HG02642 (cell line): ENCODE measurements around the gene PDIA3.
"Not testable (repeated sequence)": the region's sequence is repeated elsewhere in the genome, so short reads cannot be mapped to it uniquely, and the experiment has no call there.

ENCODE experiments used
- ATAC-seq: cut with Tn5 transposase; IDR thresholded peaks from one replicate; pipeline ENCODE4 v1.9.1; 2021; ENCODE audit warnings: mild to moderate bottlenecking; ENCODE audit not compliant: unreplicated experiment, poor library complexity

Gene PDIA3

DNA sequence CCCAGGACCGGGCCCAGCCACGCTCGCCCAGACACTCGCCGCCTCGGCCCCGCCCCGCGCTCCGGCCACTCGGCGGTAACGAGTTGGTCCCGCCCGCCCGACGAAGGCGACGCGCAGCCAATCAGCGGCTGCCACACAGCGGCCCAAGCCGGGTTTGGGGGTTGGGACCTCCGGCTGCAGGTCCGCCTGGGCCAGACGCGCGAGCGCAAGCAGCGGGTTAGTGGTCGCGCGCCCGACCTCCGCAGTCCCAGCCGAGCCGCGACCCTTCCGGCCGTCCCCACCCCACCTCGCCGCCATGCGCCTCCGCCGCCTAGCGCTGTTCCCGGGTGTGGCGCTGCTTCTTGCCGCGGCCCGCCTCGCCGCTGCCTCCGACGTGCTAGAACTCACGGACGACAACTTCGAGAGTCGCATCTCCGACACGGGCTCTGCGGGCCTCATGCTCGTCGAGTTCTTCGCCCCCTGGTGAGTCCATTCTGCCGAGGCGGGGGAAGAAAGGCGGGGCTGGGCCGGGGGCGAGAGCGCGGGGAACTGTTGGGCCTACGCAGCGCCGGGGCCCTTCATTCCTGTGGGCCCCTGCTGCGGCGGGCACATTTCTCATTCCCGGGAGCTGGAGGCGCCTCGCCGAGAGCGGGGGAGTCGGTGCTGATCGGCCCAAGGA is at the start of gene PDIA3:
PDIA3 (plus strand) TSS at position 194 of the 658 bp plus-strand sequence; CDS start at position 296, 102 bp downstream.
- peak; percentile 84 for ATAC-seq

DNA sequence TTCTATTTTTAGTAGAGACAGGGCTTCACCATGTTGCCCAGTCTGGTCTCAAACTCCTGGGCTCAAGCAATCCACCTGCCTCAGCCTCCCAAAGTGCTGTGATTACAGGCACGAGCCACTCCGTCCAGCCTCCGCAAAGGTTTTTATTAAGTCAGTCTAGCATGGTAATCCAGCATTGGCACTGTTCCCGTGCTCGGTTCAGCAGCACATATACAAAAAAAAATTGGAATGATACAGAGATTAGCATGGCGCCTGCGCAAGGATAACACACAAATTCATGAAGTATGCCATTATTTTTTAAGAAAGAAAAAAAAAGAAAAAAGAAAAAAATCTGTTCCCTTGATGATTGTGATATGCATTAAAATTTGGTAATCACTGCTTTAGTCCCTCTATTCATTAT is 44.1 kb upstream of the PDIA3 start:
- ATAC-seq = no peak

DNA sequence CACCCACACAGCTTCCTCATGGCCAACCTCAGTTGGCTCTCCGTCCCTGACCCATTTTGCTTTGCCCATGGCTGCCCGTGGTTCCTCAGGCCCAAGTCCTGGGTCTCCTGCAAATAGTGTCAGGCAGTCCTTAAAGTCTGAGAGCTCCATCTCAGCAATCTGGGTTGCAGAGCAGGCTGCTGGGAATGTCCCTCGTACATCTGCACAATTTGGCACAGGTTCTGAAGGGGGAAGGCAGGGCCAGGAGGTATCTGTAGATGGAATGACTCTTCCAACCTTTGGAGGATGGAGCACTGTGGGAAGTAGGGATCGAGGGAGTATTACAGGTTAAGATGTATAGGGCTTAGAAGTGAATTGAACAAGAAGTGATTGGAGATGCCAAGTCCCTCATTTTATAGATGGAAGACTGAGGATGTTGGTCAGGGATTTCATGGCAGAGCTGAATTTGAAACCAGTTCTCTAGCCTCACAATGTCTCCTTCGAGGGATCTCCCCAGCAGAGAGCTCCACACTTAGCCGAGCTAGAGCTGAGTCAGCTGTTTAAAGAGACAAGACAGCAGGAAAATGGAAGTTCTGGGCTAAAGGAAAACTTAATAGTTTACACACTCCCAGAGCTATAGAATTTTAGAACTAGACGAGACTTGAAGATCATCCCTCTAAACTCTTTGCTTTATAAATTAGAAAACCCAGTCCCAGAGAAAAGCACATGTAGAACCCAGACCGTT is 43.4 kb upstream of the PDIA3 start:
- no peak for ATAC-seq

DNA sequence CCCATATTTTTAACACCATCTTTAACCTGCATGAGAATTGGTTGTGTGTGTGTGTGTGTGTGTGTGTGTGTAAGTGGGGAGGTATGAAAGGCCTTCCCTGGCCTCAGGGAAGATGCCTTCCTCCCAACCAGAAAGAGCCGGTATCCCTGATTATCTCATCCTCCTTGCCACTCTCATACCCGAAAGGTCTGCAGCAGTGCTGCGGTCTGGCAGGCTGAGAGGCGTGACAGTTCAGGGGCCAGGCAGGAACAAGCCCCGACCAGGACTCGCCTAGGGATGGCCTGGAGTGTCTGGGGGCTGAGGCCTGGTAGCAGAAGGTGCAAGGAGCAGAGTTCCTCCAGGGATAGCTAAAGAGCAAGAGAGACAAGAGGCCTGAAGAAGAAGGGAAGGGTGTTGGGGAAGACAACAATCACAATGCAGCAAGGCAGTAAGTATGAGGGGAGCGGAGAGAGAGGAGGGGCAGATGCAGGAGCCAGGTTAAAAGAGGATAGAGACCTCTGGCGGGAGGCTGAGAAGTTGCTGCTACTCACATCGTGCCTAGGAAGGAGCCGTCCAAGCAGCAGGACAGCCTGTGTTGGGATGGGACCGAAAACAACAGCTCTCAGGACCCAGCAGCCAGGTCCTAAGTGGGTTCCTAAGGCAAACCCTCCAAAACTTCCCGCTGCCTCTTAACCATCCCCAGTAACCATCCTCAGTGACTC is 35.7 kb upstream of the PDIA3 start:
- ATAC-seq = not testable (repeated sequence)

DNA sequence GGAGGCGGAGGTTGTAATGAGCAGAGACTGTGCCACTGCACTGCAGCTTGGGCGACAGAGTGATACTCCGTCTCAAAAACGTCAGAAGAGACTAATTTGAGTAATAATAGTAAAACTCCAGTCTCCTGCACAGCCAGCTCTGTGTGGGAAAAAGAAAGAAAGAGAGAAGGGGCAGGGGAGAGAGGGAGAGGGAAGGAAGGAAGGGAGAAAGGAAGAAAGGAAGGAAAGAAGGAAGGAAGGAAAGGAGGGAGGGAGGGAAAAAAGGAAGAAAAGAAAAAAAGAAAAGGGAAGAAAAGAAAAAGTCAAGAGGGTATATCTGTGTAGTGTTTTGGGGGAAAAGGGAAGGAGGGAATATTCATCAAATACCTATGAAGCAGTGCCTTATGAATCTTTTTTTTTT is 23.1 kb upstream of the PDIA3 start:
- ATAC-seq = no peak

DNA sequence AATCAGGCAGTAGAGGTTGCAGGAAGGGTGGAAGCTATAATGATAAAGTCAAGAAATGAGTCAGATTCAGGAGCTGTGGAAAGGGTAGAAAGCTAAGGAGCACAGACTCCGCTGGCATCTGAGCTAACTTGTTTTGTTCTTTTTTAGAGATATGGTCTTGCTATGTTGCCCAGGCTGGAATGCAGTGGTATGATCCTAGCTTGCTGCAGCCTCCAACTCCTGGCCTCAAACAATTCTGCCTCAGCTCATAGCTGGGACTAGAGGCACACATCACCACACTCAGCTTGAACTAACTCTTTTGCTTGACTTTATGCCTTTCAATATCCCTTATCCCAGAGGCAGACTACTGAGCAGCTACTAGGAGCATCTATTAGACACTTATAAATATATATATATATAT is 19.9 kb upstream of the PDIA3 start:
- ATAC-seq = not testable (repeated sequence)

DNA sequence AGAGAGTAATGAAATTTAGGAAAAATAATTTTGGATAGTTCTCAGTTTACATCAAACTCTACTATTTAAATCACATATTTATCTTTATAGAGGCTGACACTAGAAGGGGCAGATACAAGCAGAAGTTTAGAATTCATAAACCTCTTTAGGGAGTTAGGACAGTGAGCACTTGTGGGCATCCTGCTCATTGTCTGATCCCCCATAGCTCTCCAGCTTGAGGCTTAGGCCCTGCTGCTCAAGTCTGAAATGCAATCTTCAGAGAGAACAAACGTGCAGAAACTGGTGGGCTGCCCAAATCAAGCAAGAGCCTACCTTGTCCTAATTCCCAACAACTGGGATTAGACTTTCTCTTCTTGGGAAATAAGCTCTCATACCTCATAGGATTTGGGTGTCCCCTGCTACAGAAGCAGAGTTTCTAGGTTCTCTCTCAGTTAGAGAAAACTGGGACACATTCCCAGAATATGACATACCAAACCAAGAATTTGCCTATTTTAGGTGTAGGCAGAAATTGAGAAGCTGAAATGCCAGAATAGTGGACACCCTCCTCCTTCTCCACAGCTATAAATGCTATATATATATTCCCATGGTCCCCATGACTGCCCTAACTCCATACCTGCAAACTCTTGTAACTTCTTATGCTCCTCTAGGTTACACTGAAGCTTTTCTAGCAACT is 18.0 kb upstream of the PDIA3 start:
- not testable (repeated sequence) for ATAC-seq

DNA sequence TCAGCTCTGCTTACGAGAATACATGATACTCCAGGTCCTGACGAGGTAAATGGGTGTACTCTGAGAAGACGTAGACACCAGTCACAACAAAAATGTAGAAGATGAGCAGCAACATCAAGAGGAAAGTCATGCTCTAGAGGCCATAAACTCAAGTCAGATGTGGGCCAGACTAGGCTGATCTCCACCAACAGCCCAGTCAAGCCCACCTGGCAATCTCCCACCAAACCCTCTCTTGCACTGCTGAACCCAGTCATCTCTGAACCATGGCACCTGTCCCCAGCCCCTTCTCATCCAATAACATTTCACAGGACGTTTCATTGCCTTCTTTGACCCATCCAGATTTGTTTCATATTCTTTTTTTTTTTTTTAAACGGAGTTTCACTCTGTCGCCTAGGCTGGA is 10.8 kb upstream of the PDIA3 start:
- peak; percentile 56 for ATAC-seq

DNA sequence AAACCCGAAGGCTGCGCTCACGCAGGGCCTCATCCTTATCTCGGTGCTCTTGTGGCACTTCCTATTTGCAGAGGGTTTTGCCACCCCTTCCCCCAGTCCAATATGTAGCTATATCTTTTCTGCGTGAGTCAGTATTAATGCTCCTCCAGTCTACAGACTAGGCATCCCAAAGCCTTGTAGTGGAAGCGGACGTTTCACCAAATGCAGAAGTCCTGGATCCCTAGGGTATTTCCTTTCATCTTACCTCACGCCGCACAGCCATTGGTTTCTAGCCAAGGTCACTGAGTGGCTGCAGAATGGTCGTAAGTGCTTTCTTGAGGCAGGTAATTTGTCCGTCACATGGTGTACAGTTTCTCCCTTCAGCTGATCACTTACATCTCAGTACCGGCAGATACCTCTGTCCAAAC is 668 bp downstream of the PDIA3 start:
- ATAC-seq = peak; percentile 18

DNA sequence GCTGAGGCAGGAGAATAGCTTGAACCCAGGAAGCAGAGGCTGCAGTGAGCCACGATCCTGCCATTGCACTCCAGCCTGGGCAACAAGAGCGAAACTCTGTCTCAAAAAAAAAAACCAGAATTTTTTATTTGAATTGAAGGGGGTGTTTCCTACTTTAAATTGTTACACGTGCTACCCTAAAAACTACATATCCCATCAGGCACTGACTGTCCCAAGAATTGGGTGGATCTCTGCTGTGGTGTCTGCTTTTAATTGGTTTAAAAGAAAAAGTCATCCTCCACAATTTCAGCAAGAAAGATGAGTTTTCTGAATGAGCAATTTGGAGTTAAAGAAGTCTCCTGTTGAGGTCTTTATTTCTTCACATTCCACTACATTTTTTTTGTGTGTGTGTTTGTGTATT is 2.1 kb downstream of the PDIA3 start:
- no peak for ATAC-seq

DNA sequence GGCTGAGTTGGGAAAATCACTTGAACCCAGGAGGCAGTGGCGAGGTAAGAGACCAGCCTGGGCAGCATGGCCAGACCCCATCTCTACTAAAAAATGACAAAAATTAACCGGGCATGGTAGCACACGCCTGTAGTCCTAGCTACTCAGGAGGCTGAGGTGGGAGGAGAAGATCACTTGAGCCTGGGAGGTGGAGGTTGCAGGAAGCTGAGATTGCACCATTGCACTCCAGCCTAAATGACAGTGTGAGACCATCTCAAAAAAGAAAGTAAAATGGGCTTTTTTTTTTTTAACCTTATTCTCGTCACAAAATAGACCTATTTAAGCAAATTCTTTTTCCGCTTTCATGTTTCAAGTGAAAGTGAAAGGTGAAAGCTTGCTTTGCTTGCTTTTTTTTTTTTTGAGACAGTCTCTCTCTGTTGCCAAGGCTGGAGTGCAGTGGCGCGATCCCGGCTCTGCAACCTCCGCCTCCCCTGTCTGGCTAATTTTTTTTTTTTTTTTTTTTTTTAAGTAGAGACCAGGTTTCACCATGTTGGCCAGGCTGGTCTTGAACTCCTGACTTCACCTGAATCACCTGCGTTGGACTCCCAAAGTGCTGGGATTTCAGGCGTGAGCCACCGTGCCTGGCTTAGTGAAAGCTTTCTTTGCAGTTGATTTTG is 3.6 kb downstream of the PDIA3 start:
- ATAC-seq = no peak

DNA sequence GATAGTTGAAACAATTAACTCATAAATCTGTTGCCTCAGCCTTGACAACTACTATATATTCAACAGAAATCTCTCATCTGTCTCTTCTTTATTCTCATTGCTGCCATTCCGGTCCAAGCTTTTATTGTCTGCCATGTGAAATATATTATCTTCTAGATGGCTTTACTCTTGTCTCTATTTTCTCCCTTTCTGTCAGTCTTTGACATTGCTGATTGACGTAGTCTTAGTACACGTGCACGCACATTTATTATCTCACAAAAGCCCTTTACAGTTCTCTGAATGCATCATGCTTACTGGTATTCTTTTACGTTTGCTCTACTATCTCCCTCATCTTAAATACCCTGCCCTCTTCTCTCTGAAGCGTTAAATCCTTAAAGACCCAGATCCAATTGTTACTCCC is 5.6 kb downstream of the PDIA3 start:
- ATAC-seq = no peak

DNA sequence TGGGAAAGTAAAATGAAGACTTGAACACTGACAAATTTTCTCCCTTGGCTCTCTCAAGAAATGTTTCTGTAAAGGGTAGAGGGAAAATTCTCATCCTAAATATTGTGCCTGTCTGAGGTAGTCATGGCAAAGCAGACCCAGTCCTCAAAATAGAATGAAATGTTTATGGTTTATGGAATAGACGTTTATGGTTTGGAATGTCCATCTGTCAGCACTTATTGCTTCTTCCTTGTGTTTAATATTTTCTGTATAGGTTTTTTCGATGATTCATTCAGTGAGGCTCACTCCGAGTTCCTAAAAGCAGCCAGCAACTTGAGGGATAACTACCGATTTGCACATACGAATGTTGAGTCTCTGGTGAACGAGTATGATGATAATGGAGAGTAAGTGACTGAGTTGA is 16.6 kb downstream of the PDIA3 start:
- no peak for ATAC-seq

DNA sequence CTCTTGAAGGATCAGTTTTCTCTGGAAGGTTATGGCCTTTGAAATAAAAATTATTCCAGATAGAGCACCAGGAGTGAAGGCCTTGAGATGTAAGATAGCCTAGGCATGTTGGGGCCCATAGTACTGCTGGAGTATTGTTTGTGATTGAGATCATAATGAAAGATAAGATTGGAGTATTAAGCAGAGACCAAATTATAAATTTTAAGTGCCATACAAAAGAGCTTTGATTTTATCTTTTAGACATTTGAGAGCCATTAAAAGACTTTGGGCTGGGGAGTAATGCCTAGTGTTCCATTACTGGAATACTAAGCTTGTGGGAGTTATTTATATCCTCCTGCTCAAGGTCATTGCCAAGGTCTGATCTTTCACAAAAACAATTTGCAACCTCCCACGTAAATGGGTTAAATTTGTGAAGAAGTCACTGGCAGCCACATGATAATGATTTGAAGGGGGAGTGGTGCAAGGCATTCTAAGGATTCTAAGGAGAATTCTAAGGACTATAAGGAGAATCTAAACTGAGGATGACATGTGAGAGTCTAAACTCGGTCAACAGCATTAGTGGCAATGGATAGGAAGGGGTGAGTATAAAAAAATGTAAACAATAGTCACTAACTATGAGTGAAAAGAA is 17.7 kb downstream of the PDIA3 start:
- ATAC-seq = no peak

DNA sequence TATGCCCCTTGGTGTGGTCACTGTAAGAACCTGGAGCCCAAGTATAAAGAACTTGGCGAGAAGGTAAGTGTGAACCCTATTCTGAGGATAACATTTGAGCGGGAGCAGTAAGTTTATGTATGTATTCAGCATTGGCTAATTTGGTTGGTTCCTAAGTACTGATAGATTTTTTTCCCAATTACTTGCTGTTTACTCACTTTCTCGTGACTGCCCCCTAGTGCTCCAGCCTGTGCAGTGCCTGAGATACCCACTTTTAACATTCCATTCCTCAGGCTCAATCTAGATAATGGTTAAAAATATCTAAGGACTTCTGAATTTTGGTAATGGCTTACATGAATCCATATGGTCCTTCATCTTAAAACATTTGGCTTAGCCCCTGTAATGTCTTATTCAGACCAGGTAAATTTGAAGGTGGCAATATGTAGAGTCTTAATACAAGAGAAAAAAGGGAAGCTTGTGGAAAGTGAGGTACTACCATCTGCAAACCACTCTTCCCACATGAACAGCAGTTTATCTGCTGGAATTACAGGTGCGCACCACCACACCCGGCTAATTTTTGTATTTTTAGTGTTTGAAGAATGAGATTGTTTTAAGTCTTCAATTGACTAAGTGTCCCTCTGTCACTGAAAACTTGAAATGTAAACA is 23.5 kb downstream of the PDIA3 start:
- no peak for ATAC-seq

DNA sequence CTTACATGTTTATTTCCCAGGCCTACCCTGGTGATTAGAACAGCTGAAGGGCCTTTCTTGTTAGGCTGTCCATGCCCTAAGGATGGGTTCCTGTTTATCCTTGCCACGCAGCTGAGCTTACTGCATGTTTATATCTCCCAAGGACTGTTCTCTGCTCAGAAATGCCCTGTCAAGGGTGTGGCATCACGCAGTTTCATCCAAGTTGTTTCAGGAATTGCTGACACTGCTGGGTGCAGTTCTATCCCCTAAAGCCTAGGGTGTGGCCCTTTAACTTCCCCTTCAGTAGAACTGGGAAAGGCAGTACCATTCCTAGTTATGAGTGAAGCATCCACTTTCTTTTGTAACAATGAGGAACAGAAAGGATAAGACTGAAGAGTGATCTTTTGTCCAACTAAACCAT is 25.6 kb downstream of the PDIA3 start:
- ATAC-seq = no peak

DNA sequence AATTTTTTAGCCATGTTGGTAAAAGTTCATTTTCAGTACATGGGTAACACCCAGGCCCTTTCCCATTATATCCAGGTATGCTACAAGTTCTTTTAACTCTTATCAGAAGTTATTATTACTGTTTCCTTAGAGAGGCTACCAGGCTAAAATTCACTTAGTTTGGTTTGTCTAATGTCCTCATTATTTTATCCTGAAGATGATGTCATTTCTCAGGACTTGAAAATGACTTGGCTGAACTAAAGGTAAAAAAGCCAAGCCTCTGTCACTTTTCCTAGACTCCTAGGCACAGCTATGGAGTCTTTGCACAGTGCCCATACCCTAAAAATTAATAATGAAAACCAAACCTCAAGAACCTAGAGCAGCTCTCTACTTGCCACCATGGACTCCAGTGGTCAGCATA is 26.4 kb downstream of the PDIA3 start:
- ATAC-seq = no peak

DNA sequence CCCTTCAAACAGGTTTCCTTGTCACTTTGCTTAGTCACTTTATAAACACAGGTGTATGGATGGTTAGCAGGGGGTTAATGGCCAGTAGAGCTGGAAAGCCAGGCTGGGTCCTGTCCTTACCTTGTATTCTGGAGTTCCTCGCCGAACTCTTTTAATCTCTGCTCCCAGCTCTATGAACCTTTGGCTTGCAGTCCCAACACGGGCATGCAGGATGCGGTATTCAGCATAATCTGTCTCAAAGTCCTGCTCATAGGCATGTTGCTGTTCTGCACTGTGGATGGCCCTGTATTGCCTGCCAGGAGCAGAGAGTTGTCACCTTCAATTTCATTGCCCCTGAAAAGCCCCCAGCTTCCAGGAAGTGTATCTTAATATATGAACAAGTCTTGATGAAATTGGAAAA is 27.8 kb downstream of the PDIA3 start:
- no peak for ATAC-seq

DNA sequence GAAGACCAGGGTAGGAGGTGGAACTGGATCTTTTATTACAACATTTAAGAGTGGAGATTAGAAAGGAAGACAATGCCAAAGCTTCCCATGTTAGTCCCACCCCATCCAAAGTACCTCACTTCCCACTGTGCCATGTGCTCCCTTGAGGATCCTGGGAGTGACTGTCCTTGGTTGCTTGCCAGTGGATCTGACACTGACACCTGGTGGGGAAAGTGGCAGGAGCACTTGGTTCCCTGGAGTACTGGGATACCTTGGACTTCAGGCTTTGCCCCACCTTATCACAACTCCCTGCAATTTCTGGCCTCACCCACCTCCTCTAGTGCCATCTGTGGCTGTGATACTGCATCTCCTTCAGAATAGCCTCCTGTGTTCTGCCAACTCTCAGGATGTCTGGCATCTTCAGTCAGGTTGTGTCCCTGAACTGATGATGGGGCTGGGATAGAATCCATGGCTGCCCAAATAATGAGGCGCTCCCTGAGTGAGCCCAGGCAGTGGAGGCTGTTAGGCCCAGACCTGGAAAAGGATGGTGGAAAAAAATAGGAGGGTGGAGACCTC is 29.2 kb downstream of the PDIA3 start:
- ATAC-seq = no peak
